Pancreas (tissue), 10 donors: ENCODE results near the gene SMAD6. TPM values are rescaled to one million over a fixed set of nuclear protein-coding genes. Genes with fewer than 3 reads are reported as not detected.

ENCODE experiments used
- ATAC-seq, 4 donors: fragments of 200-7000 bp; cut with Tn5 transposase; one replicate each; pipeline versions ENCODE4 v1.8.0 to v1.9.1; 2020; ENCODE audit warnings: mild to moderate bottlenecking in 4 of 4, moderate library complexity in 4 of 4
- DNase-seq, 6 donors: peaks; one replicate each; pipeline ENCODE4 v3.0.0-alpha.2; 2020
- FAIRE-seq: peaks from 2 replicates; lab custom pipeline; 2012; peaks lifted over from hg19 to GRCh38; lab: Jason Lieb, UNC
- H3K27ac ChIP-seq, 4 donors: fragments of 200-600 bp; sonication (generic); 1 replicate in 3 of 4; 2 replicates in 1 of 4; pipeline versions ENCODE4 v1.5.0 to v1.8.0; 2020
- H3K27me3 ChIP-seq, 4 donors: fragments of 200-600 bp; one replicate each; pipeline ENCODE4 v1.8.0; 2021
- H3K36me3 ChIP-seq, 3 donors: fragments of 200-600 bp; sonication (generic) in 1 of 3; one replicate each; pipeline versions ENCODE4 v1.5.0 to v1.8.0; 2020 to 2021
- H3K4me1 ChIP-seq, 3 donors: fragments of 200-600 bp; one replicate each; pipeline ENCODE4 v1.8.0; 2021
- H3K4me3 ChIP-seq, 4 donors: fragments of 200-600 bp; sonication (generic) in 2 of 4; one replicate each; pipeline versions ENCODE4 v1.5.0 to v1.8.0; 2020 to 2021
- H3K9me3 ChIP-seq, 4 donors: fragments of 200-600 bp; one replicate each; pipeline ENCODE4 v1.8.0; 2021
- whole genome bisulfite sequencing, 2 donors: extraction: QIAGEN DNeasy Blood & Tissue Kit; methylation state at CpG; one replicate each; pipeline ENCODE4 v1.1.7; 2013; 5-methylcytosine and 5-hydroxymethylcytosine counted together
- intact Hi-C, 3 donors: fragments of 100-400 bp; cut with DNase I; formaldehyde crosslinking; loops; one replicate each; pipeline versions ENCODE4 v1.11.1 to v1.14.2; 2022
- polyA plus RNA-seq, 2 donors: library from polyadenylated mRNA; stranded (reverse); fragments of 200-250 nt; gene quantifications; one replicate each; pipeline ENCODE4 v1.2.3, GENCODE V29; 2013
- total RNA-seq, 6 donors: library from RNA; stranded (reverse); fragmentation: NEBNext Ultra II Directional in 4 of 6; extraction: Animal tissue kit (Norgen Biotek cat#: 25700) in 4 of 6; gene quantifications; one replicate each; pipeline versions ENCODE4 v1.2.1 to v1.2.4, GENCODE V29; 2021 to 2023
- TF ChIP-seq, protein P1 (sequence below), 4 donors: fragments of 200-600 bp; sonication (generic) in 3 of 4; IDR thresholded peaks; one replicate each; pipeline versions ENCODE4 v1.5.0 to v1.8.0; 2021; ENCODE audit warnings: antibody characterized with exemption in 4 of 4
- donor health status: healthy with polysubstance abuse.
- donor health status: DM: no; HTN: no; CAD: no; lungs with moderate emphysema.
- donor health status: DM: no; HTN: no; CAD: no.
- donor health status: control.
- donor health status: control.
- donor health status: Bipolar disorder and iron deficiency.
- donor health status: DM: yes; HTN: yes; CAD: no.
- donor health status: DM: no; HTN: no; CAD: no.
- donor health status: DM: no; HTN: no; CAD: no.
- donor health status: DM: yes; HTN: yes; CAD: no.

SMAD6 gene
- total and polyA plus RNA-seq, 8 donors: 2.6 to 13.1 (median 3.2) TPM

DNA sequence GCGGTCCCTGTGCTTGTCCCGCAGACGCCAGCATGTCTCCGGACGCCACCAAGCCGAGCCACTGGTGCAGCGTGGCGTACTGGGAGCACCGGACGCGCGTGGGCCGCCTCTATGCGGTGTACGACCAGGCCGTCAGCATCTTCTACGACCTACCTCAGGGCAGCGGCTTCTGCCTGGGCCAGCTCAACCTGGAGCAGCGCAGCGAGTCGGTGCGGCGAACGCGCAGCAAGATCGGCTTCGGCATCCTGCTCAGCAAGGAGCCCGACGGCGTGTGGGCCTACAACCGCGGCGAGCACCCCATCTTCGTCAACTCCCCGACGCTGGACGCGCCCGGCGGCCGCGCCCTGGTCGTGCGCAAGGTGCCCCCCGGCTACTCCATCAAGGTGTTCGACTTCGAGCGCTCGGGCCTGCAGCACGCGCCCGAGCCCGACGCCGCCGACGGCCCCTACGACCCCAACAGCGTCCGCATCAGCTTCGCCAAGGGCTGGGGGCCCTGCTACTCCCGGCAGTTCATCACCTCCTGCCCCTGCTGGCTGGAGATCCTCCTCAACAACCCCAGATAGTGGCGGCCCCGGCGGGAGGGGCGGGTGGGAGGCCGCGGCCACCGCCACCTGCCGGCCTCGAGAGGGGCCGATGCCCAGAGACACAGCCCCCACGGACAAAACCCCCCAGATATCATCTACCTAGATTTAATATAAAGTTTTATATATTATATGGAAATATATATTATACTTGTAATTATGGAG lies 79.1 kb downstream of the SMAD6 start:
- 96 to 97% methylated on average over 73 of the region's 73 CpGs for WGBS, 2 donors
- FAIRE-seq: no peak
- ATAC-seq: no peak
- Histone ChIP-seq H3K4me1 (peaks cover 6 to 11% (median 9%) of the 10 kb centered on the region in 3 donors), H3K4me3 (no peak overlapping the region), H3K27me3 (no peaks in the 10 kb centered on the region), H3K9me3 (no peaks in the 10 kb centered on the region), H3K36me3 (no peaks in the 10 kb centered on the region), H3K27ac (no peak overlapping the region)
- TF ChIP-seq, protein P1, sequence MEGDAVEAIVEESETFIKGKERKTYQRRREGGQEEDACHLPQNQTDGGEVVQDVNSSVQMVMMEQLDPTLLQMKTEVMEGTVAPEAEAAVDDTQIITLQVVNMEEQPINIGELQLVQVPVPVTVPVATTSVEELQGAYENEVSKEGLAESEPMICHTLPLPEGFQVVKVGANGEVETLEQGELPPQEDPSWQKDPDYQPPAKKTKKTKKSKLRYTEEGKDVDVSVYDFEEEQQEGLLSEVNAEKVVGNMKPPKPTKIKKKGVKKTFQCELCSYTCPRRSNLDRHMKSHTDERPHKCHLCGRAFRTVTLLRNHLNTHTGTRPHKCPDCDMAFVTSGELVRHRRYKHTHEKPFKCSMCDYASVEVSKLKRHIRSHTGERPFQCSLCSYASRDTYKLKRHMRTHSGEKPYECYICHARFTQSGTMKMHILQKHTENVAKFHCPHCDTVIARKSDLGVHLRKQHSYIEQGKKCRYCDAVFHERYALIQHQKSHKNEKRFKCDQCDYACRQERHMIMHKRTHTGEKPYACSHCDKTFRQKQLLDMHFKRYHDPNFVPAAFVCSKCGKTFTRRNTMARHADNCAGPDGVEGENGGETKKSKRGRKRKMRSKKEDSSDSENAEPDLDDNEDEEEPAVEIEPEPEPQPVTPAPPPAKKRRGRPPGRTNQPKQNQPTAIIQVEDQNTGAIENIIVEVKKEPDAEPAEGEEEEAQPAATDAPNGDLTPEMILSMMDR (IDR thresholded peaks at IDR 0.05): no peak
- intact Hi-C loops: loop anchor here in 2 of 3 donors (5.0 to 10.0 kb wide), 2 partner anchors 66 to 74 kb away; no protein-coding TSS in a partner anchor
- peak in 2 of 6 donors; percentile 7 to 8 for DNase-seq

DNA sequence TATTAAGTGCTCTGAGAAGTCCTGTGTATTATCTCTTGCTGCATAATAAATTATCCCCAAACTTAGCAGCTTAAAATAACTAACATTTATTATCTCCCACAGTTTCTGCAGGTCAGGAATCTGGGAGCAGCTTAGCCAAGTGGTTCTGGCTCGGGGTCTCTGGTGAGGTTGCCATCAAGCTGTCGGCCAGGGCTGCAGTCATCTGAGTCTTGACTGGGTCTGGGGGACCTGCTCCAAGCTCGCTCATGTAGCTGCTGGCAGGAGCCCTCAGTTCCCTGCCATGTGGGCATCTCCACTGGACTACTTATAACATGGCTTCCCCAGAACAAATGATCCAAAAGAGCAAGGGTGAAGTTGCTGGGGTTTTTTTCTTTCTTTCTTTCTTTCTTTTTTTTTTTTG lies 80.7 kb downstream of the SMAD6 start:
- ATAC-seq: no peak

DNA sequence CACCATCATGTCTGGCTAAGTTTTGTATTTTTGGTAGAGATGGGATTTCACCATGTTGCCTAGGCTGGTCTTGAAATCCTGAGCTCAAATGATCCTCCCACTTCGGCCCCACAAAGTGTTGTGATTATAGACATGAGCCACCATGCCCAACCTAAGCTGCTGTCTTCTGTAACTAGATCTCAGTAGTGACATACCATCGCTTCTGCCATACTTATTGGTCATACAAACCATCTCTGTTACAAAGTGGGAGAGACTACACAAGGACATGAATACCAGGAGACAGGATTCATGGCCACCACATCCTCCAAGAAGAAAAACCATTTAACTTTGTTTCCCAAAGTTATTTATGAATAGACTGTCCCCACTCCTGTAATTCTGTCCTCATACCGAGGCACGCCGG lies 81.3 kb downstream of the SMAD6 start:
- ATAC-seq (no peak), FAIRE-seq (no peak), DNase-seq (no peak)
- no peak overlapping the region for H3K27ac ChIP-seq
- peaks cover 6 to 11% (median 9%) of the 10 kb centered on the region in 3 donors for H3K4me1 ChIP-seq
- H3K27me3 ChIP-seq: no peaks in the 10 kb centered on the region
- intact Hi-C loops: loop anchor here in 2 of 3 donors (5.0 to 10.0 kb wide), 2 partner anchors 64 to 71 kb away; no protein-coding TSS in a partner anchor
- 93% methylated on average over 5 of the region's 5 CpGs for WGBS, 2 donors
- no peak overlapping the region for H3K4me3 ChIP-seq
- no peaks in the 10 kb centered on the region for H3K36me3 ChIP-seq
- TF ChIP-seq, protein P1 (IDR thresholded peaks at IDR 0.05): no peak
- no peaks in the 10 kb centered on the region for H3K9me3 ChIP-seq

More for the DNA sequence above, 80.7 kb downstream of the SMAD6 start:
- TF ChIP-seq, protein P1 (IDR thresholded peaks at IDR 0.05): no peak
- Histone ChIP-seq H3K27ac (no peak overlapping the region), H3K9me3 (no peaks in the 10 kb centered on the region), H3K4me1 (peaks cover 6 to 11% (median 9%) of the 10 kb centered on the region in 3 donors), H3K36me3 (no peaks in the 10 kb centered on the region), H3K27me3 (no peaks in the 10 kb centered on the region), H3K4me3 (no peak overlapping the region)
- intact Hi-C loops: loop anchor here in 2 of 3 donors (5.0 to 10.0 kb wide), 2 partner anchors 65 to 72 kb away; no protein-coding TSS in a partner anchor
- DNase-seq: no peak
- no peak for FAIRE-seq
- WGBS, 2 donors: 89 to 91% methylated on average over 3 of the region's 3 CpGs

DNA sequence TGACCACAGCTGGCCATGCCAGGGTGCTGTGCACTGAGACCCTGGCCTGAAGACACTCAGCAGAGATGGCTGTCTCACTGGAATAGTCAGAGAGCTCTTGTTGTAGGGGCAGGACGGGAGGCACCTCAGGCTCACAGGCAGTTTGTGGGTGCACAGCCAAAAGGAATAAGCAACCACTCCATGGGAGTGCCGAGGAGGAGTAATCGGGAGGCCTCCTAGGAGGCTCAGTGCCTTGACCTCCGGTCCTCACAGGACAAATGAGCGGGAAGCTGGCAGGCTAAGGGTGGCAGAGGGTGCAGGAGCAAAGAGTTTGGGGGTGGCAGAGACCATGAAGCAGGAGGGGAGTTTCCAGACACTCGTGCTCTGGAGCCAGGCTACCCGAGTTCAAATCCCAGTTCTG lies 81.7 kb downstream of the SMAD6 start:
- H3K4me3 ChIP-seq: no peak overlapping the region
- H3K27me3 ChIP-seq: no peaks in the 10 kb centered on the region
- H3K9me3 ChIP-seq: no peaks in the 10 kb centered on the region
- no peaks in the 10 kb centered on the region for H3K36me3 ChIP-seq
- no peak for FAIRE-seq
- intact Hi-C loops: loop anchor here in 2 of 3 donors (5.0 to 10.0 kb wide), 2 partner anchors 64 to 71 kb away; no protein-coding TSS in a partner anchor
- TF ChIP-seq, protein P1 (IDR thresholded peaks at IDR 0.05): no peak
- DNase-seq: peak in 1 of 6 donors; percentile 6
- WGBS, 2 donors: 91 to 95% methylated on average over 7 of the region's 7 CpGs
- H3K4me1 ChIP-seq: peaks cover 6 to 11% (median 9%) of the 10 kb centered on the region in 3 donors
- H3K27ac ChIP-seq: no peak overlapping the region
- ATAC-seq: no peak
